ENCODE results near the gene STARD9.

- TF ChIP-seq RAD21 (CRISPR knock-in tag; conservative IDR thresholded peaks at IDR 0.05 in 1 of 2, IDR thresholded peaks at IDR 0.05 in 1 of 2), result no peak
- no peak for TF ChIP-seq ZNF133 (CRISPR knock-in tag; IDR thresholded peaks at IDR 0.05)
- TF ChIP-seq GATA2 (CRISPR knock-in tag; IDR thresholded peaks at IDR 0.05), result no peak
- no peak for TF ChIP-seq TEAD4 (IDR thresholded peaks at IDR 0.05; ENCODE audit: low read length)
- TF ChIP-seq TEAD4 (CRISPR knock-in tag; IDR thresholded peaks at IDR 0.05; ENCODE audit: borderline replicate concordance), result no peak
- TF ChIP-seq BRF1 (IDR thresholded peaks at IDR 0.05; ENCODE audit: borderline replicate concordance, extremely low read depth, insufficient read length), result no peak
- no peak for TF ChIP-seq RAD51 (IDR thresholded peaks at IDR 0.05; ENCODE audit: borderline replicate concordance, low read depth)
- TF ChIP-seq POLR2AphosphoS5 (IDR thresholded peaks at IDR 0.05; ENCODE audit: control insufficient read depth, insufficient read depth, low read depth, low read length), result no peak
- TF ChIP-seq NFIC (IDR thresholded peaks at IDR 0.05), result no peak
- TF ChIP-seq CEBPB (tag; IDR thresholded peaks at IDR 0.05), result no peak
- TF ChIP-seq POLR3A (IDR thresholded peaks at IDR 0.05; ENCODE audit: borderline replicate concordance, extremely low read depth, insufficient read depth, insufficient read length), result no peak
- no peak for TF ChIP-seq CTCF (IDR thresholded peaks at IDR 0.05 in 2 of 3, conservative IDR thresholded peaks at IDR 0.05 in 1 of 3; ENCODE audit: insufficient read depth in 2 of 3, low read depth in 1 of 3, low read length in 3 of 3)
- no peak for TF ChIP-seq POLR2G (IDR thresholded peaks at IDR 0.05; ENCODE audit: low read depth, low read length)
- TF ChIP-seq ZNF561 (CRISPR knock-in tag; conservative IDR thresholded peaks at IDR 0.05), result no peak
- no peak for TF ChIP-seq MEF2A (IDR thresholded peaks at IDR 0.05; ENCODE audit: control insufficient read depth, low read depth, low read length)
Observed at GRCh38 chr15:42716626-42717025, 141.2 kb downstream of the STARD9 start.
